GM23338 (cell line): ENCODE results near the gene CRACDL. TPM values are rescaled to one million over a fixed set of nuclear protein-coding genes. Genes with fewer than 3 reads are reported as not detected.

ENCODE experiments used
- ATAC-seq: fragments of 200-7000 bp; cut with Tn5 transposase; 3 replicates; pipeline ENCODE4 v1.9.1; 2020
- DNase-seq: peaks from one replicate; pipeline ENCODE4 v3.0.0-alpha.2; 2015; ENCODE audit warnings: low spot score
- H2AFZ ChIP-seq: fragments of 200-600 bp; sonication (generic); 2 replicates; pipeline ENCODE4 v1.8.0; 2016; ENCODE audit warnings: antibody characterized with exemption, mild to moderate bottlenecking, moderate library complexity
- H3F3A ChIP-seq: fragments of 200-600 bp; sonication (generic); replicated peaks from 2 replicates; pipeline ENCODE4 v1.8.0; 2017; ENCODE audit warnings: antibody characterized with exemption, mixed run types, low read depth
- H3K27ac ChIP-seq: fragments of 200-600 bp; sonication (generic); 2 replicates; pipeline ENCODE4 v1.6.1; 2016; ENCODE audit warnings: low read depth
- H3K27me3 ChIP-seq: fragments of 200-600 bp; sonication (generic); 2 replicates; pipeline ENCODE4 v1.8.0; 2016; ENCODE audit warnings: mild to moderate bottlenecking, mixed run types, moderate library complexity; ENCODE audit not compliant: insufficient read depth
- H3K36me3 ChIP-seq: fragments of 200-600 bp; sonication (generic); 2 replicates; pipeline ENCODE4 v1.8.0; 2016; ENCODE audit warnings: mild to moderate bottlenecking; ENCODE audit not compliant: insufficient read depth
- H3K4me1 ChIP-seq: fragments of 200-600 bp; sonication (generic); 2 replicates; pipeline ENCODE4 v1.8.0; 2016; ENCODE audit warnings: mild to moderate bottlenecking, moderate library complexity; ENCODE audit not compliant: insufficient read depth
- H3K4me2 ChIP-seq: fragments of 200-600 bp; sonication (generic); 2 replicates; pipeline ENCODE4 v1.7.1; 2017; ENCODE audit warnings: mixed run types
- H3K4me3 ChIP-seq: fragments of 200-600 bp; sonication (generic); 2 replicates; pipeline ENCODE4 v1.6.1; 2016; ENCODE audit warnings: mixed run types
- H3K79me2 ChIP-seq: fragments of 200-600 bp; sonication (generic); replicated peaks from 2 replicates; pipeline ENCODE4 v1.8.0; 2017; ENCODE audit warnings: mild to moderate bottlenecking; ENCODE audit not compliant: insufficient read depth
- H3K9me2 ChIP-seq: fragments of 200-600 bp; sonication (generic); 2 replicates; pipeline ENCODE4 v1.8.0; 2017; ENCODE audit not compliant: insufficient read depth
- H4K20me1 ChIP-seq: fragments of 200-600 bp; sonication (generic); replicated peaks from 2 replicates; pipeline ENCODE4 v1.8.0; 2017; ENCODE audit warnings: mild to moderate bottlenecking; ENCODE audit not compliant: insufficient read depth
- H3K27ac Mint-ChIP-seq: 2 replicates; pipeline ENCODE4 v1.8.0; 2020; ENCODE audit warnings: inconsistent platforms, mild to moderate bottlenecking, moderate library complexity, mixed read lengths
- H3K27me3 Mint-ChIP-seq: 3 replicates; pipeline ENCODE4 v1.8.0; 2022; ENCODE audit warnings: low read depth, mild to moderate bottlenecking, moderate library complexity, mixed read lengths, inconsistent platforms; ENCODE audit not compliant: insufficient read depth, poor library complexity
- H3K36me3 Mint-ChIP-seq: 3 replicates; pipeline ENCODE4 v1.8.0; 2021; ENCODE audit warnings: low read depth, mild to moderate bottlenecking, inconsistent platforms, moderate library complexity, mixed read lengths
- H3K4me1 Mint-ChIP-seq: 3 replicates; pipeline ENCODE4 v1.8.0; 2020; ENCODE audit warnings: mild to moderate bottlenecking, inconsistent platforms, mixed read lengths
- H3K4me3 Mint-ChIP-seq: 3 replicates; pipeline ENCODE4 v1.8.0; 2021; ENCODE audit warnings: moderate library complexity, mild to moderate bottlenecking, inconsistent platforms, mixed read lengths
- H3K9me3 Mint-ChIP-seq: 3 replicates; pipeline ENCODE4 v1.8.0; 2020; ENCODE audit warnings: moderate library complexity, mild to moderate bottlenecking, inconsistent platforms, mixed read lengths
- CREB1 ChIP-seq: fragments of 250-450 bp; sonication (Bioruptor Pico); IDR thresholded peaks from 2 replicates; pipeline ENCODE4 v1.5.0; 2020; ENCODE audit warnings: low read depth, mild to moderate bottlenecking, moderate library complexity
- ETS1 ChIP-seq: IDR thresholded peaks from 2 replicates; pipeline ENCODE4 v1.6.1; 2016; ENCODE audit warnings: antibody characterized with exemption
- EZH2 ChIP-seq: fragments of 200-600 bp; sonication (generic); IDR thresholded peaks from one replicate; pipeline ENCODE4 v1.8.0; 2017; ENCODE audit warnings: antibody characterized with exemption, mild to moderate bottlenecking, low read depth; ENCODE audit not compliant: unreplicated experiment
- JUNB ChIP-seq: IDR thresholded peaks from one replicate; pipeline ENCODE4 v1.6.1; 2016; ENCODE audit warnings: antibody characterized with exemption; ENCODE audit not compliant: unreplicated experiment
- ZNF114 ChIP-seq: fragments of 250-450 bp; sonication (Bioruptor Pico); IDR thresholded peaks from 2 replicates; pipeline ENCODE4 v1.5.0; 2020; ENCODE audit warnings: mild to moderate bottlenecking, moderate library complexity
- ZNF331 ChIP-seq: fragments of 250-450 bp; sonication (Bioruptor Pico); IDR thresholded peaks from 2 replicates; pipeline ENCODE4 v1.5.0; 2020; ENCODE audit warnings: low read depth, mild to moderate bottlenecking, moderate library complexity
- ZNF462 ChIP-seq: fragments of 250-450 bp; sonication (Bioruptor Pico); IDR thresholded peaks from 2 replicates; pipeline ENCODE4 v1.5.0; 2020; ENCODE audit warnings: mild to moderate bottlenecking, moderate library complexity
- polyA plus RNA-seq: library from polyadenylated mRNA; unstranded; fragments of >200 nt; fragmentation: Nextera tagmentation; extraction: Ambion mirVana; gene quantifications from 2 replicates; pipeline ENCODE4 v1.2.1, GENCODE V29; 2016
- total RNA-seq: library from RNA; depleted of rRNA; stranded (reverse); fragments of >200 nt; shearing (Covaris generic); gene quantifications from 2 replicates; pipeline ENCODE4 v1.2.3, GENCODE V29; 2014

Gene CRACDL
- total and polyA plus RNA-seq, 2 experiments from 2014 or later: 0.14 to 0.16 TPM

GRCh38 chr2:98924910-98925309, 11.1 kb downstream of the CRACDL start:
- Histone ChIP-seq H3F3A (no peaks in the 10 kb centered on the region), H3K27ac (no peak overlapping the region), H4K20me1 (no peaks in the 10 kb centered on the region), H3K36me3 (no peaks in the 10 kb centered on the region), H3K4me3 (no peak overlapping the region), H3K4me2 (no peak overlapping the region), H3K4me1 (peaks cover 5% of the 10 kb centered on the region; the same call in 1 of the 2 replicates), H3K79me2 (no peaks in the 10 kb centered on the region), H2AFZ (no peak overlapping the region), H3K9me2 (no peaks in the 10 kb centered on the region), H3K27me3 (no peaks in the 10 kb centered on the region)
- DNase-seq (no peak), ATAC-seq (no peak)
- peaks cover 5% of the 10 kb centered on the region; the same call in 2 of the 3 replicates for H3K9me3 Mint-ChIP-seq
- TF ChIP-seq EZH2 (no peak), ZNF114 (CRISPR knock-in tag) (no peak), JUNB (no peak), CREB1 (CRISPR knock-in tag) (no peak), ZNF331 (CRISPR knock-in tag) (no peak), ZNF462 (CRISPR knock-in tag) (no peak), ETS1 (no peak)
- no peak overlapping the region for H3K27ac Mint-ChIP-seq
- no peak overlapping the region for H3K4me3 Mint-ChIP-seq
- H3K36me3 Mint-ChIP-seq: no peaks in the 10 kb centered on the region; the same call in 2 of the 3 replicates
- peaks cover 4% of the 10 kb centered on the region for H3K27me3 Mint-ChIP-seq
- peaks cover 12% of the 10 kb centered on the region for H3K4me1 Mint-ChIP-seq
